Stimulated activated CD4-positive, alpha-beta T cell treated with anti-CD3 and anti-CD28 coated beads, Interleukin-4, amount 100 ng/mL, for 24 hours (primary cell): Measurements from ENCODE around the gene GRK1.

Experiments used
- DNase-seq: peaks from one replicate; pipeline ENCODE4 v3.0.0-alpha.2; 2020

GRK1 gene

GRCh38 chr13:113763254-113763653 lies 96.2 kb downstream of the GRK1 start:
- no peak for DNase-seq

GRCh38 chr13:113763961-113764792 lies 97.2 kb downstream of the GRK1 start:
- DNase-seq = no peak

- no peak for DNase-seq
Measured at GRCh38 chr13:113764793-113765563, 98.0 kb downstream of the GRK1 start.

- no peak for DNase-seq
Measured at GRCh38 chr13:113765564-113765910, 98.5 kb downstream of the GRK1 start.

GRCh38 chr13:113766035-113766800 lies 99.2 kb downstream of the GRK1 start:
- DNase-seq = no peak

- no peak for DNase-seq
Measured at GRCh38 chr13:113767366-113767765, 100.3 kb downstream of the GRK1 start.

GRCh38 chr13:113768018-113768905 lies 101.2 kb downstream of the GRK1 start:
- no peak for DNase-seq

GRCh38 chr13:113769106-113769505 lies 102.1 kb downstream of the GRK1 start:
- no peak for DNase-seq

GRCh38 chr13:113769881-113770280 lies 102.9 kb downstream of the GRK1 start:
- DNase-seq = no peak

- DNase-seq = no peak
Measured at GRCh38 chr13:113770441-113770840, 103.4 kb downstream of the GRK1 start.

GRCh38 chr13:113770937-113771336 lies 103.9 kb downstream of the GRK1 start:
- DNase-seq = no peak

- no peak for DNase-seq
Measured at GRCh38 chr13:113771709-113772331, 104.8 kb downstream of the GRK1 start.

- DNase-seq = no peak
Measured at GRCh38 chr13:113774177-113775107, 107.4 kb downstream of the GRK1 start.

GRCh38 chr13:113775451-113776145 lies 108.6 kb downstream of the GRK1 start:
- DNase-seq = no peak

- DNase-seq = no peak
Measured at GRCh38 chr13:113776231-113777125, 109.5 kb downstream of the GRK1 start.

GRCh38 chr13:113777311-113778260 lies 110.6 kb downstream of the GRK1 start:
- DNase-seq = no peak

- no peak for DNase-seq
Measured at GRCh38 chr13:113781571-113781970, 114.6 kb downstream of the GRK1 start.

GRCh38 chr13:113782472-113782871 lies 115.5 kb downstream of the GRK1 start:
- no peak for DNase-seq
